T-helper 17 cell (primary cell): ENCODE data around the gene SLC30A4. TPM values are rescaled to one million over a fixed set of nuclear protein-coding genes. Genes with fewer than 3 reads are reported as not detected.

Experiments
- ATAC-seq: fragments of 150-1000 bp; cut with Tn5 transposase; 2 replicates; pipeline ENCODE4 v1.10.0; 2021; ENCODE audit warnings: mild to moderate bottlenecking, moderate library complexity
- DNase-seq, 3 donors: peaks; one replicate each; pipeline versions ENCODE4 v3.0.0 to v3.0.0-alpha.2; 2020 to 2021
- H3K9me3 ChIP-seq: one replicate; pipeline ENCODE4 v1.7.0; 2013; ENCODE audit warnings: low read length, mild to moderate bottlenecking; ENCODE audit not compliant: control insufficient read depth, poor library complexity, severe bottlenecking
- H3K27ac Mint-ChIP-seq: one replicate; pipeline ENCODE4 v1.8.0; 2022; ENCODE audit warnings: mild to moderate bottlenecking, moderate library complexity, mixed read lengths
- H3K27me3 Mint-ChIP-seq: one replicate; pipeline ENCODE4 v1.8.0; 2022; ENCODE audit warnings: mixed read lengths
- H3K36me3 Mint-ChIP-seq: one replicate; pipeline ENCODE4 v1.8.0; 2022; ENCODE audit warnings: low read depth, mixed read lengths
- H3K4me1 Mint-ChIP-seq: one replicate; pipeline ENCODE4 v1.8.0; 2022; ENCODE audit warnings: mild to moderate bottlenecking, mixed read lengths
- H3K4me3 Mint-ChIP-seq: one replicate; pipeline ENCODE4 v1.8.0; 2022; ENCODE audit warnings: mild to moderate bottlenecking, moderate library complexity, mixed read lengths
- total RNA-seq, 4 donors: library from RNA in 2 of 4; stranded (reverse) in 2 of 4; gene quantifications; one replicate each; pipeline ENCODE4 v1.2.3 and lab custom pipeline; 2022 to 2026

Gene SLC30A4
- total RNA-seq, 2 donors from 2014 or later = 2.2 to 2.4 TPM

DNA sequence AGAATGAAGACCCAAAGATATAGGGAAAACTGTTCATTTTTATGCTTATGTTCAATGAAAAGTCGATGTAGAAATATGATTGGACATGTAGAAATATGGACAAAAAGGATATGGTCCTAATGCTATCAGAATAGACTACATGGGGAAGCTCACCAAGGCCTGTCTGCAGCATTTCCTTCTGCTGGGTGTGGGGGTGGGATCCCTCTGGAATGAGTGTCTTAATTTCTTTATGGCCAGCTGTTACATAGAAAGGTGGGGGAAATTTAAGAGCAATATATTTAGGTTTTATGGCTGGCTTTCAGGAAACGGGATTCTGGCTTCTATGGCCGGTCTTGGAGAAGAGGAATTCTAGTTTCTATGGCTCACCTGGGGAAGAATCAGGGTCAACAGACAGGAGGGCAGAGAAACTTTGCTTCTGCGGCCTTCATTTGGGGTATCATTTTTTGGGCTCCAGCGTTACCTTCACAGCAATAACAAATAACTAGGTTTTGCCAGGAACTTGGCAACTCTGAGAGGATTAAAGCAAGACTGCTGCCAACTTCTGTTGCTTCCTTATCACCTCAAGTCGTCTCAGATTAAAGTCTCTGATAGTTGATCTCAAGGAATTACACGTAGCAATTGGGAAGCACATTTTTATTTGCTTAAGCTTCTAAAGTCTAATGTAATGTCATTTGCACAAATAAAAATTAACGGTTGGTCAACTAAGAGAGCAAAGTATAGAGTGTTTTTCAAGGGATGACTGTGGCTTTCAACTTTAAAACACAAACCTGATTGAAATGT is 87.2 kb downstream of the SLC30A4 start:
- H3K9me3 ChIP-seq = no peaks in the 10 kb centered on the region
- Mint-ChIP-seq H3K27ac (no peak overlapping the region), H3K4me3 (no peak overlapping the region), H3K27me3 (peaks cover 20% of the 10 kb centered on the region), H3K36me3 (no peaks in the 10 kb centered on the region), H3K4me1 (no peaks in the 10 kb centered on the region)
- DNase-seq (no peak), ATAC-seq (no peak)

DNA sequence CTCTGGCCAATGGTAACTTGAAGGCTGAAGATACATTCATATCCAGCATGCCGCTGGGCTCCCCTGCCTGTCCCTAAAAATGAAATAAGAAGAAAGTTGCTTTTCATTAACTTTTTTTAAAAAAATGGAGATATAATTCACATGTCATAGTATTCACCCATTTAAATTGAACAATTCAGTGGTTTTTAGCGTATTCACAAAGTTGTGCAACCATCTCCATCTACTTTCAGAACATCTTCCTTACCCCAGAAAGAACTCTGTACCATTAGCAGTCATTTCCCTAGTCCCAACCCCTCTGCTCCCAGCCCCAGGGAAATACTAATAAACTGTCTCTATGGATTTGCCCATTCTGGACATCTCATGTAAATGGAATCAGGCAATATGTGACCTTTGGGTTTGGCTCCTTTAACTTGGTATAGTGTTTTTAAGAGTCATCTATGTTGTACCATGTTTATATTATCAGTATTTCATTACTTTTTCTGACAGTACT is 88.4 kb downstream of the SLC30A4 start:
- H3K27ac Mint-ChIP-seq = no peak overlapping the region
- peaks cover 20% of the 10 kb centered on the region for H3K27me3 Mint-ChIP-seq
- no peak overlapping the region for H3K4me3 Mint-ChIP-seq
- H3K9me3 ChIP-seq = no peaks in the 10 kb centered on the region
- H3K4me1 Mint-ChIP-seq = no peaks in the 10 kb centered on the region
- H3K36me3 Mint-ChIP-seq = no peaks in the 10 kb centered on the region
- DNase-seq = no peak
- ATAC-seq = no peak

GRCh38 chr15:45431511-45431910 is 91.0 kb downstream of the SLC30A4 start:
- no peak for ATAC-seq

GRCh38 chr15:45429941-45430792 is 92.4 kb downstream of the SLC30A4 start:
- no peaks in the 10 kb centered on the region for H3K36me3 Mint-ChIP-seq
- H3K4me3 Mint-ChIP-seq = peak overlapping the region; percentile 58
- H3K27ac Mint-ChIP-seq = no peak overlapping the region
- H3K9me3 ChIP-seq = no peaks in the 10 kb centered on the region
- DNase-seq = peak; percentile 82 to 91 (median 87)
- peaks cover 14% of the 10 kb centered on the region for H3K27me3 Mint-ChIP-seq
- ATAC-seq = peak; percentile 97
- H3K4me1 Mint-ChIP-seq = no peaks in the 10 kb centered on the region

More at GRCh38 chr15:45431511-45431910, 91.0 kb downstream of the SLC30A4 start:
- Mint-ChIP-seq H3K4me1 (no peaks in the 10 kb centered on the region), H3K27ac (no peak overlapping the region), H3K36me3 (no peaks in the 10 kb centered on the region), H3K27me3 (peaks cover 20% of the 10 kb centered on the region), H3K4me3 (no peak overlapping the region)
- no peak for DNase-seq
- H3K9me3 ChIP-seq = no peaks in the 10 kb centered on the region

Other genes starting within 250 kb of the SLC30A4 start
- under 1 TPM in 1 of 2 donors, not detected in 1; 0.32 TPM for gene GATM, start 144.2 kb downstream of the SLC30A4 start, total RNA-seq
- gene BLOC1S6, start 64.6 kb upstream of the SLC30A4 start, total RNA-seq = 10 to 100 TPM; 48.5 to 66.2 TPM
- gene SQOR, start 112.3 kb upstream of the SLC30A4 start, total RNA-seq = 10 to 100 TPM; 36.5 to 39.0 TPM